NCI-H146 treated with DMSO at 0.1 percent for 48 hours (cell line): ENCODE measurements around the gene MBD3.

Source experiments
- DNase-seq: peaks from one replicate; lab custom pipeline; 2025; ENCODE audit not compliant: unreplicated experiment; lab: John Stamatoyannopoulos, UW

The MBD3 gene

GRCh38 chr19:1599460-1599846 lies 6.8 kb upstream of the MBD3 start:
- DNase-seq, result no peak

GRCh38 chr19:1598777-1599459 lies 6.3 kb upstream of the MBD3 start:
- DNase-seq, result no peak

GRCh38 chr19:1593501-1593772 lies 772 bp upstream of the MBD3 start:
- no peak for DNase-seq

- DNase-seq, result peak; percentile 43
These were observed 476 bp downstream of the MBD3 start for GRCh38 chr19:1592024-1592754.

GRCh38 chr19:1591421-1592023 lies 1.1 kb downstream of the MBD3 start:
- DNase-seq, result peak; percentile 33

GRCh38 chr19:1590641-1591397 lies 1.8 kb downstream of the MBD3 start:
- no peak for DNase-seq

- no peak for DNase-seq
These were observed 4.8 kb downstream of the MBD3 start for GRCh38 chr19:1587872-1588271.

GRCh38 chr19:1585243-1585580 lies 7.5 kb downstream of the MBD3 start:
- no peak for DNase-seq

GRCh38 chr19:1584500-1585242 lies 8.0 kb downstream of the MBD3 start:
- no peak for DNase-seq

- DNase-seq, result peak; percentile 80
These were observed 10.5 kb downstream of the MBD3 start for GRCh38 chr19:1582201-1582600.

GRCh38 chr19:1580957-1581356 lies 11.7 kb downstream of the MBD3 start:
- DNase-seq, result no peak

- no peak for DNase-seq
These were observed 12.3 kb downstream of the MBD3 start for GRCh38 chr19:1580382-1580781.

- no peak for DNase-seq
These were observed 13.4 kb downstream of the MBD3 start for GRCh38 chr19:1579222-1579621.

- DNase-seq, result no peak
These were observed 14.6 kb downstream of the MBD3 start for GRCh38 chr19:1577929-1578618.

- no peak for DNase-seq
These were observed 15.4 kb downstream of the MBD3 start for GRCh38 chr19:1577090-1577928.

- DNase-seq, result no peak
These were observed 16.2 kb downstream of the MBD3 start for GRCh38 chr19:1576242-1577089.

GRCh38 chr19:1575323-1576241 lies 17.1 kb downstream of the MBD3 start:
- no peak for DNase-seq
